ELR (cell line): ENCODE data around the gene TRIM13.
"Not testable (repeated sequence)": the region's sequence is repeated elsewhere in the genome, so short reads cannot be mapped to it uniquely, and the experiment has no call there.

Source experiments
- DNase-seq: peaks from one replicate; pipeline ENCODE4 v3.0.0-alpha.2; 2015; ENCODE audit warnings: low read depth

TRIM13 gene

GRCh38 chr13:50060718-50061117 is 63.9 kb downstream of the TRIM13 start:
- DNase-seq: no peak

- DNase-seq: not testable (repeated sequence)
Measured at GRCh38 chr13:50062336-50062735, 65.5 kb downstream of the TRIM13 start.

GRCh38 chr13:50065712-50066111 is 68.9 kb downstream of the TRIM13 start:
- no peak for DNase-seq
